ENCODE measurements around the gene PAEP. TPM values are rescaled to one million over a fixed set of nuclear protein-coding genes. Genes with fewer than 3 reads are reported as not detected.

Gene PAEP
- total RNA-seq, 5 donors from 2014 or later (not counting 1 experiment from before 2014, with no cell fraction given): not detected

DNA sequence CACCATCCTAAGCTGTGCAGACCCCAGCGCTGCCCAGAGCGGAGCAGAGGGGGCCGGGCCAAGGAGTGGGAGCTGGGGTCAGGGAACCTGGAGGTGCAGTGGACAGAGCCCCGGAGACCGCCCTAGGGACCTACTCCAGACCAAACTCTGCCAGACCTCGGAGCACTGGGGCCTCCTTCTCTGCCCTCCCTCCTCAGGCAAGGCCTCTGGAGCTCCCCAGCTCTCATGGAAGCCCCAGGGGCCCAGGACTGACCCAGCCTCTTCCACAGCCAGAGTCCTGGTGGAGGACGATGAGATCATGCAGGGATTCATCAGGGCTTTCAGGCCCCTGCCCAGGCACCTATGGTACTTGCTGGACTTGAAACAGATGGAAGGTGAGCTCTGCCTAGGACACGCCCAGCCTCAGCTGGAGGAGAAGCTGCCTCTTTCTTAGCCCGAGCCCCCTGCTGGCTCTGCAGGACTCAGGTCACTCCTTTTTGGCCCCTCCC, 3.6 kb downstream of the PAEP start:
- DNase-seq (peak in 1 of 35 experiments; percentile 12), ATAC-seq (replicated peaks in 1 of 4) (no peak)
- no peaks in the 10 kb centered on the region for H3K36me3 Mint-ChIP-seq
- Histone ChIP-seq H3K36me3 (ENCODE audit: control insufficient read depth in 2 of 2, extremely low read depth in 1 of 2, insufficient read depth in 1 of 2, low read length in 1 of 2) (no peaks in the 10 kb centered on the region), H3K4me1 (ENCODE audit: control insufficient read depth in 1 of 2, extremely low read depth in 1 of 2, insufficient read depth in 2 of 2, low read length in 2 of 2) (no peaks in the 10 kb centered on the region), H3K9me3 (no peaks in the 10 kb centered on the region), H3K4me3 (ENCODE audit: control insufficient read depth in 1 of 2, extremely low read depth in 1 of 2, low read length in 1 of 2) (no peak overlapping the region), H3K27me3 (replicated peaks in 1 of 2; ENCODE audit: control insufficient read depth in 2 of 2, extremely low read depth in 1 of 2, insufficient read depth in 2 of 2, low read length in 1 of 2) (peaks cover 0 to 47% of the 10 kb centered on the region in 2 experiments), H3K27ac (ENCODE audit: low read length) (no peak overlapping the region)
- H3K27me3 Mint-ChIP-seq: peaks cover 19 to 30% of the 10 kb centered on the region in 2 donors
- ChIA-PET CTCF (no interaction called here), POLR2A (no interaction called here)
- peaks cover 8 to 9% (median 9%) of the 10 kb centered on the region in 3 donors for H3K9me3 Mint-ChIP-seq
- WGBS (ENCODE audit: insufficient coverage): 75% methylated on average over 5 of the region's 9 CpGs
- no peak overlapping the region for H3K27ac Mint-ChIP-seq
- no peak overlapping the region for H3K4me3 Mint-ChIP-seq
- H3K4me1 Mint-ChIP-seq: no peaks in the 10 kb centered on the region

DNA sequence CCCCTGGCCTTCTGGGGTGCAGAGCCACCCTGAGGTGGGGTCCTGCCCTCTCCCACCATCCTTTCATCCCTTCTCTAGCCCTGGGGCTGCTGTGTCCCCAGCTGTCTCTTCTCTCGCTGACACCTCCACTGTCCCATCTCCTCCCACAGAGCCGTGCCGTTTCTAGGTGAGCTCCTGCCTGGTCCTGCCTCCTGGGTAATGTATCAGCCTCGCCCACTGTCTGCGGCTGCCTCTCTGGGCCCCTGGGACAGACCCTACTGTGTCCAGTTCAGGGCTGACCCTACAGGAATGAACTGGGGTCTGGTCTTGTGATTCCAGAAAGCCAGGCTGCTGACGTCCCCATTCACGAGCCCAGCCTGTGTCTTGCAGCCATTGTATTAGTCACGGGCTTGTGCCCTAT, 4.1 kb downstream of the PAEP start:
- no peaks in the 10 kb centered on the region for H3K36me3 ChIP-seq (ENCODE audit: control insufficient read depth in 2 of 2, extremely low read depth in 1 of 2, insufficient read depth in 1 of 2, low read length in 1 of 2)
- Mint-ChIP-seq H3K9me3 (peaks cover 8 to 9% (median 9%) of the 10 kb centered on the region in 3 donors), H3K4me1 (no peaks in the 10 kb centered on the region), H3K4me3 (no peak overlapping the region), H3K27me3 (peaks cover 17 to 30% of the 10 kb centered on the region in 2 donors), H3K36me3 (no peaks in the 10 kb centered on the region), H3K27ac (no peak overlapping the region)
- POLR2A ChIA-PET: no interaction called here
- 83% methylated on average over 7 of the region's 8 CpGs for WGBS (ENCODE audit: insufficient coverage)
- no peaks in the 10 kb centered on the region for H3K4me1 ChIP-seq (ENCODE audit: control insufficient read depth in 1 of 2, extremely low read depth in 1 of 2, insufficient read depth in 2 of 2, low read length in 2 of 2)
- CTCF ChIA-PET: no interaction called here
- ATAC-seq (replicated peaks in 1 of 4): no peak
- peaks cover 0 to 47% of the 10 kb centered on the region in 2 experiments for H3K27me3 ChIP-seq (replicated peaks in 1 of 2; ENCODE audit: control insufficient read depth in 2 of 2, extremely low read depth in 1 of 2, insufficient read depth in 2 of 2, low read length in 1 of 2)
- no peak for DNase-seq
- H3K4me3 ChIP-seq (ENCODE audit: control insufficient read depth in 1 of 2, extremely low read depth in 1 of 2, low read length in 1 of 2): no peak overlapping the region
- no peak overlapping the region for H3K27ac ChIP-seq (ENCODE audit: low read length)
- no peaks in the 10 kb centered on the region for H3K9me3 ChIP-seq

DNA sequence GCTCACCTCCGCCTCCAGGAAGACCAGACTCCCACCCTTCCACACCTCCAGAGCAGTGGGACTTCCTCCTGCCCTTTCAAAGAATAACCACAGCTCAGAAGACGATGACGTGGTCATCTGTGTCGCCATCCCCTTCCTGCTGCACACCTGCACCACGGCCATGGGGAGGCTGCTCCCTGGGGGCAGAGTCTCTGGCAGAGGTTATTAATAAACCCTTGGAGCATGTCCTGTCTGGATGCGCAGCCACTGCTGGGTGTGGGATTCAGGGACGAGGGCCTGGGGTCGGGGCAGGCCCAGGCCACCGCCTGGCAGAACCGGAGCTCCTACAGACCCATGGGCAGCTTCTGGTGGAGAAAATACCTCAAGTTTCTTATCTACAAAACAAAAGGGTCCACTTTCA, 5.0 kb downstream of the PAEP start:
- Mint-ChIP-seq H3K36me3 (no peaks in the 10 kb centered on the region), H3K27me3 (peaks cover 13 to 28% of the 10 kb centered on the region in 2 donors), H3K9me3 (peaks cover 8 to 9% (median 9%) of the 10 kb centered on the region in 3 donors), H3K27ac (no peak overlapping the region), H3K4me3 (no peak overlapping the region), H3K4me1 (no peaks in the 10 kb centered on the region)
- Histone ChIP-seq H3K27ac (ENCODE audit: low read length) (no peak overlapping the region), H3K27me3 (replicated peaks in 1 of 2; ENCODE audit: control insufficient read depth in 2 of 2, extremely low read depth in 1 of 2, insufficient read depth in 2 of 2, low read length in 1 of 2) (peaks cover 0 to 42% of the 10 kb centered on the region in 2 experiments), H3K36me3 (ENCODE audit: control insufficient read depth in 2 of 2, extremely low read depth in 1 of 2, insufficient read depth in 1 of 2, low read length in 1 of 2) (no peaks in the 10 kb centered on the region), H3K4me3 (ENCODE audit: control insufficient read depth in 1 of 2, extremely low read depth in 1 of 2, low read length in 1 of 2) (no peak overlapping the region), H3K4me1 (ENCODE audit: control insufficient read depth in 1 of 2, extremely low read depth in 1 of 2, insufficient read depth in 2 of 2, low read length in 2 of 2) (no peaks in the 10 kb centered on the region), H3K9me3 (no peaks in the 10 kb centered on the region)
- CTCF ChIA-PET: interaction anchor here in 1 of 2 donors (0.7 kb wide), 1 partner anchor 25 kb away, joined by 3 read pairs; no protein-coding TSS in a partner anchor
- no peak for DNase-seq
- POLR2A ChIA-PET: no interaction called here
- 41% methylated on average over 4 of the region's 10 CpGs for WGBS (ENCODE audit: insufficient coverage)
- ATAC-seq (replicated peaks in 1 of 4): no peak

DNA sequence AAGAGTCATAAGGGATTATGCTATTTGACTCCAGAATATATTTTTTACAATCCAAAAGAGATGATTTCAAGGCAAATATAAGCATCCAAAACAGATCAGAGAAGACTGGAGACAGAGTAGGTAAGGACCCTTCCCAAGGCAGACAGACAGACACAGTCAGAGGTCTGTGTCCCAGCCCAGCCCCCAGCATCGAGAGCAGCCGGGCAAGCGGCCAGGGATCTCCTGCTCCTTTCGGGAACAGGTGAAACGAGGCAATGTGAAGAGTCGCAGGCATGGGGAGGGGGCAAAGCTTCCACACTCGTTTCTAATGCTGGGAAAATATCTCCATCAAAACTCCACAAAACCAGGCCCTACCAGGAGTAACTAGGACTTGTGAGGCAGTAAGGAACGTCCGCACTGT, 5.8 kb downstream of the PAEP start:
- Histone ChIP-seq H3K9me3 (no peaks in the 10 kb centered on the region), H3K27ac (ENCODE audit: low read length) (no peak overlapping the region), H3K4me3 (ENCODE audit: control insufficient read depth in 1 of 2, extremely low read depth in 1 of 2, low read length in 1 of 2) (no peak overlapping the region), H3K36me3 (ENCODE audit: control insufficient read depth in 2 of 2, extremely low read depth in 1 of 2, insufficient read depth in 1 of 2, low read length in 1 of 2) (no peaks in the 10 kb centered on the region), H3K27me3 (replicated peaks in 1 of 2; ENCODE audit: control insufficient read depth in 2 of 2, extremely low read depth in 1 of 2, insufficient read depth in 2 of 2, low read length in 1 of 2) (peaks cover 0 to 34% of the 10 kb centered on the region in 2 experiments), H3K4me1 (ENCODE audit: control insufficient read depth in 1 of 2, extremely low read depth in 1 of 2, insufficient read depth in 2 of 2, low read length in 2 of 2) (no peaks in the 10 kb centered on the region)
- H3K4me1 Mint-ChIP-seq: no peaks in the 10 kb centered on the region
- ATAC-seq (replicated peaks in 1 of 4) (no peak), DNase-seq (no peak)
- ChIA-PET CTCF (interaction anchor here in 1 of 2 donors (0.7 kb wide), 1 partner anchor 25 kb away, joined by 3 read pairs; no protein-coding TSS in a partner anchor), POLR2A (no interaction called here)
- H3K27ac Mint-ChIP-seq: no peak overlapping the region
- WGBS (ENCODE audit: insufficient coverage): 68% methylated on average over 9 of the region's 9 CpGs
- no peaks in the 10 kb centered on the region for H3K36me3 Mint-ChIP-seq
- peaks cover 13 to 28% of the 10 kb centered on the region in 2 donors for H3K27me3 Mint-ChIP-seq
- H3K4me3 Mint-ChIP-seq: no peak overlapping the region
- H3K9me3 Mint-ChIP-seq: peaks cover 8 to 9% (median 9%) of the 10 kb centered on the region in 3 donors

DNA sequence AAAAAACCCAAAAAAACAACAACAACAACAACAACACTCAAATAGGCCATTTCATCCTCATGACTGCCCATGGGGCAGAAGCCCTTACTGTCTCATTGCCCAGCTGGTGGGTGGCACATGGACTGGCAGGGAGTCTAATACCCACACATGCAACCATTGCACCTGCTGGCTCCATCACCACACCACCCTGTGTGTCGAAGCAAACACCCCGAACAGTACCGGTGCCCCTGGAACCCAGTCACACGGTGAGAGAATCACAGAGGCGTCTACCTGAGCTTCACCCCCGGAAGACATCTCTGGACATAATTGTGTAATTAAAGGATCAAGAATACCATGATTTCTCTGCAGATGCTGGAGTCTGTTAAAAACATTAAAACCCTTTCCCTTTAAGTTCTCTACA, 6.5 kb downstream of the PAEP start:
- Mint-ChIP-seq H3K27ac (no peak overlapping the region), H3K27me3 (peaks cover 13 to 24% of the 10 kb centered on the region in 2 donors), H3K9me3 (peaks cover 8 to 9% (median 9%) of the 10 kb centered on the region in 3 donors), H3K36me3 (no peaks in the 10 kb centered on the region), H3K4me3 (no peak overlapping the region), H3K4me1 (no peaks in the 10 kb centered on the region)
- H3K4me1 ChIP-seq (ENCODE audit: control insufficient read depth in 1 of 2, extremely low read depth in 1 of 2, insufficient read depth in 2 of 2, low read length in 2 of 2): no peaks in the 10 kb centered on the region
- ChIA-PET POLR2A (interaction anchor here in 1 of 2 donors (0.6 kb wide), 1 partner anchor 105 kb away, joined by 6 read pairs; no protein-coding TSS in a partner anchor), CTCF (no interaction called here)
- no peak overlapping the region for H3K4me3 ChIP-seq (ENCODE audit: control insufficient read depth in 1 of 2, extremely low read depth in 1 of 2, low read length in 1 of 2)
- peaks cover 0 to 28% of the 10 kb centered on the region in 2 experiments for H3K27me3 ChIP-seq (replicated peaks in 1 of 2; ENCODE audit: control insufficient read depth in 2 of 2, extremely low read depth in 1 of 2, insufficient read depth in 2 of 2, low read length in 1 of 2)
- no peaks in the 10 kb centered on the region for H3K36me3 ChIP-seq (ENCODE audit: control insufficient read depth in 2 of 2, extremely low read depth in 1 of 2, insufficient read depth in 1 of 2, low read length in 1 of 2)
- no CpG with 5 or more reads among the region's 6 CpGs for WGBS (ENCODE audit: insufficient coverage)
- no peak for DNase-seq
- H3K27ac ChIP-seq (ENCODE audit: low read length): no peak overlapping the region
- no peaks in the 10 kb centered on the region for H3K9me3 ChIP-seq
- ATAC-seq (replicated peaks in 1 of 4): no peak

DNA sequence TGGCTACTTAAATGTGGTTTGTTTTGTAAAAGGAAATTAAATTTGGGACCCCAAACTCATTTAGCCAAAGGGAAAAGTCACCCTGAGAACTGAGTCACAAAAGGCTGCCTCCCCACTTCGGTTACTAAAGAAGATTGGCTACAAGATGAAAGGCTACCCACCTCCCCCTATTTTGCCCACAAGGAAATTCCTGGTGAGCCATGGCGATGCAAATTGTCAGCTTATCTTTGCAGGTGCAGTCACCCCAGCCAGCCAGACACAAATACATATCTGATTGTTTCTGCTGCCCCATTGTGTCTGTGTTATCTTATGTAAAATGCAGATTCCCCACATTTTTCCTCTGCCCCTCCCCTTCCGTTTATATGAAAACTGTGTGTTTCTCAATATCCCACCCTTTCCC, 8.9 kb downstream of the PAEP start:
- 67% methylated on average over 2 of the region's 3 CpGs for WGBS (ENCODE audit: insufficient coverage)
- ChIA-PET POLR2A (no interaction called here), CTCF (no interaction called here)
- H3K36me3 Mint-ChIP-seq: no peaks in the 10 kb centered on the region
- Histone ChIP-seq H3K36me3 (ENCODE audit: control insufficient read depth in 2 of 2, extremely low read depth in 1 of 2, insufficient read depth in 1 of 2, low read length in 1 of 2) (no peaks in the 10 kb centered on the region), H3K9me3 (no peaks in the 10 kb centered on the region), H3K4me1 (ENCODE audit: control insufficient read depth in 1 of 2, extremely low read depth in 1 of 2, insufficient read depth in 2 of 2, low read length in 2 of 2) (no peaks in the 10 kb centered on the region), H3K27me3 (replicated peaks in 1 of 2; ENCODE audit: control insufficient read depth in 2 of 2, extremely low read depth in 1 of 2, insufficient read depth in 2 of 2, low read length in 1 of 2) (peaks cover 0 to 20% of the 10 kb centered on the region in 2 experiments), H3K4me3 (ENCODE audit: control insufficient read depth in 1 of 2, extremely low read depth in 1 of 2, low read length in 1 of 2) (no peak overlapping the region), H3K27ac (ENCODE audit: low read length) (no peak overlapping the region)
- no peaks in the 10 kb centered on the region for H3K4me1 Mint-ChIP-seq
- H3K27me3 Mint-ChIP-seq: peaks cover 12 to 15% of the 10 kb centered on the region in 2 donors
- DNase-seq (no peak), ATAC-seq (replicated peaks in 1 of 4) (no peak)
- H3K4me3 Mint-ChIP-seq: no peak overlapping the region
- H3K27ac Mint-ChIP-seq: no peak overlapping the region
- peaks cover 8 to 9% (median 9%) of the 10 kb centered on the region in 3 donors for H3K9me3 Mint-ChIP-seq
